NT2/D1 (cell line): ENCODE results near the gene PCGF6.

Experiments used
- DNase-seq: peaks from one replicate; pipeline ENCODE4 v3.0.0-alpha.2; 2011; ENCODE audit warnings: low read depth, low spot score
- H3K27me3 ChIP-seq: 2 replicates; pipeline ENCODE4 v1.6.0; 2011; ENCODE audit warnings: mild to moderate bottlenecking; ENCODE audit not compliant: insufficient read length, insufficient read depth
- H3K36me3 ChIP-seq: 2 replicates; pipeline ENCODE4 v1.6.1; 2011; ENCODE audit warnings: mild to moderate bottlenecking, low read length, mixed read lengths; ENCODE audit not compliant: insufficient read depth, insufficient read length
- H3K4me1 ChIP-seq: 2 replicates; pipeline ENCODE4 v1.5.1; 2011; ENCODE audit not compliant: insufficient read depth, insufficient read length
- H3K4me3 ChIP-seq: 2 replicates; pipeline ENCODE4 v1.5.1; 2011; ENCODE audit warnings: low read depth; ENCODE audit not compliant: insufficient read length
- H3K9ac ChIP-seq: 2 replicates; pipeline ENCODE4 v1.6.0; 2011; ENCODE audit warnings: low read depth; ENCODE audit not compliant: insufficient read length
- H3K9me3 ChIP-seq: 2 replicates; pipeline ENCODE4 v1.5.1; 2011; ENCODE audit warnings: mild to moderate bottlenecking, low read length; ENCODE audit not compliant: insufficient read depth
- SUZ12 ChIP-seq: IDR thresholded peaks from 2 replicates; pipeline ENCODE4 v1.6.1; 2011; ENCODE audit not compliant: insufficient read length, insufficient read depth; ENCODE audit errors: extremely low read depth
- YY1 ChIP-seq: IDR thresholded peaks from 2 replicates; pipeline ENCODE4 v1.6.1; 2011; ENCODE audit not compliant: insufficient read length, insufficient read depth
- ZNF274 ChIP-seq: IDR thresholded peaks from 2 replicates; pipeline ENCODE4 v1.6.1; 2011; ENCODE audit warnings: mild to moderate bottlenecking, low read depth, low read length

The PCGF6 gene

DNA sequence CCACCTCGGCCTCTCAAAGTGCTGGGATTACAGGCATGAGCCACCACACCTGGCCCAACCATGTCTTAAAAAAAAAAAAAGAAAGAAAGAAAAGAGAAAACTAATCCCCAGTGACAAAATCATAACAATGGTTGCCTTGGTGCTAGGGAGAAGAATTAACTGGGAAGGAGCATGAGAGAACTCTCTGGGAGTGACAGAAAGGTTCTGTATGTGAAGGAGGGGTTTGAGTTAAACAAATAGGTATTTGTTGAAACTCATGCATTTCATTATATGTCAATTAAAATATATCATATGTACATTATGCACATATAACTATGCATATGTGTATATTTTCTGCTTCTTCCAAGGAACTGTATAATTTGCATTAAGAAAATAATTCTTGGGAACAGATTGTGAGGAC, 40.7 kb downstream of the PCGF6 start:
- H3K9ac ChIP-seq = no peak overlapping the region
- no peaks in the 10 kb centered on the region for H3K9me3 ChIP-seq
- TF ChIP-seq SUZ12 (no peak), YY1 (no peak), ZNF274 (no peak)
- H3K4me3 ChIP-seq = no peak overlapping the region
- no peaks in the 10 kb centered on the region for H3K27me3 ChIP-seq
- H3K4me1 ChIP-seq = no peaks in the 10 kb centered on the region
- DNase-seq = no peak
- H3K36me3 ChIP-seq = peaks cover 53% of the 10 kb centered on the region

DNA sequence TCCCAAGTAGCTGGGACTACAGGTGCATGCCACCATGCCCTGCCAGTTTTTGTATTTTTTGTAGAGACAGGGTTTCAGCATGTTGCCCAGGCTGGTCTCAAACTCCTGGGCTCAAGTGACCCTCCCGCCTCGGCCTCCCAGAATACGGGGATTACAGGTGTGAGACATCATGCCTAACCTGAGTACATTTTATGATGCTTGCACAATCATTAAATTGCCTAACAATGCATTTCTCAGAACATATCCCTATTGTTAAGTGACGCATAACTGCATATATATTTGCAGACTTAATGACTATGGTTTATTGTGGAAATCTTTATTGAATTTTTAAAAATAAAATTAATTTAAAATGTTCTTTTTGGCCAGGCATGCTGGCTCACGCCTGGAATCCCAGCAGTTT, 43.3 kb downstream of the PCGF6 start:
- no peak for TF ChIP-seq SUZ12
- TF ChIP-seq YY1 = no peak
- no peak for TF ChIP-seq ZNF274
- Histone ChIP-seq H3K9me3 (no peaks in the 10 kb centered on the region), H3K27me3 (no peaks in the 10 kb centered on the region), H3K4me1 (no peaks in the 10 kb centered on the region), H3K9ac (no peak overlapping the region), H3K4me3 (no peak overlapping the region), H3K36me3 (peaks cover 40% of the 10 kb centered on the region)
- DNase-seq = no peak

DNA sequence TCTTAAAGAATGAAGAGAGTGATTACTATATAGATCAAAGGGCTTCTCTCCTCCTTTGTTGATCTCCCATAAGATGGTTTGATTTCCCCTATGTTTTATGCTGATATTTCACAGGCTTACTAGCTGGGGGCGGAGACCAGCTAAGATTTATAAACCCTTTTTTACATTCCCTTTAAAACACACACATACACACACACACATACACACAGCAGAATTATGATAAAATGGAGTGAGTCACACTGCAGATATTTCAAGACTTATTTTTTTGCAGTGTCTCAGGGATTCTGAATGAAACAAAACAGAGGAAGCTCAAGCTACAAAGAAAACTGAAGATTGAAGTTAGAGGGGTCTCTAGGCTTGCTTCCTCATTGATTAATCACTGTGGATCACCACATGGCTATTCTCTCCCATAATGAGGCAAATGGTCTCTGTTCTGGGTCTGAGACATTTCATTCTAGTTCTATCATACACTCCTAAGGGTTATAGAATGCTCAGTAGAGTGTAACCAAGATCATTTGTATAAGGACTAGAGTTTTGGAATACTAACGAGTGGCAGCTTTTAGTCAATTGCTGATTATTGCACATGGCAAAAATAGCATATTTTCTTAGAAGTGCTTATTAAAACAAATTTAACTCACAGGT, 55.4 kb downstream of the PCGF6 start:
- Histone ChIP-seq H3K36me3 (no peaks in the 10 kb centered on the region), H3K4me1 (no peaks in the 10 kb centered on the region), H3K9ac (no peak overlapping the region), H3K4me3 (no peak overlapping the region), H3K9me3 (no peaks in the 10 kb centered on the region), H3K27me3 (no peaks in the 10 kb centered on the region)
- TF ChIP-seq ZNF274 (no peak), SUZ12 (no peak), YY1 (no peak)
- no peak for DNase-seq

DNA sequence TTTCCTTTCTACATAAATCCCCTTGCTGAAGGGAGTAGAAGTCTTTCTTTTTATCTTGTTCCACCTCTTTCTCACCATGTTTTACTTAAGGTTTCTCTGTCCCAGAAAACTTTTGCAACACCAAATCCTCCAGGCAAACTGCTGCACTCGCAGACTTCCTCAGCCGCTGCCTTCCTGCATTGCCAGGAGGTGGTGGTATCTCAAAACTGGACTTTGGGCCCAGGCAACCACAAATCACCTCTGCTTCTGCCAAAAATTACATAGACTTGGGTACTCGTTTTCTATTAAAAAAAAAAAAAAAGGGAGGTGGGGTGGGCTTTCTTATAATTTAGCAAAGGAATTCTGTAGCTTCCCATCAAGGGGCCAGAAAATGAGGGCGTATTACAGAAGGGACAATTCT, 59.4 kb downstream of the PCGF6 start:
- TF ChIP-seq ZNF274 (no peak), YY1 (no peak), SUZ12 (no peak)
- Histone ChIP-seq H3K9me3 (no peaks in the 10 kb centered on the region), H3K4me3 (no peak overlapping the region), H3K4me1 (no peaks in the 10 kb centered on the region), H3K36me3 (peaks cover 36% of the 10 kb centered on the region), H3K9ac (no peak overlapping the region), H3K27me3 (no peaks in the 10 kb centered on the region)
- no peak for DNase-seq

DNA sequence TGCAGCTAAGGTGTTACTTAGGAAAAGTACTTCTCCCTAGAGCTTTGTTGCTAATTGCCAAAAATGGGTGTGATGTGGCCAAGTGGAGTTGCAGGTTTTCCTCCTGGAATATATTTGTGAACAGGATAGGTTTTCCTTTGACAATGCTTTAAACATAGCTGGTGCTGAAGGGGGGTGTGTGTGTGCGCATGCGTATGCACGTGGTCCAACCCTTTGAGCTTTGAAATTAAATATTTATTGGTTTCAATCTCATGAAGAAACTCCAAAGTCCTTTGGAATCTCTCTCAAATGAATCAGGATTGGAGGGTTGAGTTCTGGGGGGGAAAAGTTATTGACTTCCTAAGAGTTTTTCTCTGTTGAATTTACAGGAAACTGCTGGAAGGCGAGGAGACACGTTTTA, 62.9 kb downstream of the PCGF6 start:
- H3K36me3 ChIP-seq = peaks cover 46% of the 10 kb centered on the region
- H3K27me3 ChIP-seq = no peaks in the 10 kb centered on the region
- no peak overlapping the region for H3K9ac ChIP-seq
- no peaks in the 10 kb centered on the region for H3K4me1 ChIP-seq
- H3K4me3 ChIP-seq = no peak overlapping the region
- no peak for DNase-seq
- no peak for TF ChIP-seq SUZ12
- TF ChIP-seq ZNF274 = no peak
- TF ChIP-seq YY1 = no peak
- H3K9me3 ChIP-seq = no peaks in the 10 kb centered on the region

DNA sequence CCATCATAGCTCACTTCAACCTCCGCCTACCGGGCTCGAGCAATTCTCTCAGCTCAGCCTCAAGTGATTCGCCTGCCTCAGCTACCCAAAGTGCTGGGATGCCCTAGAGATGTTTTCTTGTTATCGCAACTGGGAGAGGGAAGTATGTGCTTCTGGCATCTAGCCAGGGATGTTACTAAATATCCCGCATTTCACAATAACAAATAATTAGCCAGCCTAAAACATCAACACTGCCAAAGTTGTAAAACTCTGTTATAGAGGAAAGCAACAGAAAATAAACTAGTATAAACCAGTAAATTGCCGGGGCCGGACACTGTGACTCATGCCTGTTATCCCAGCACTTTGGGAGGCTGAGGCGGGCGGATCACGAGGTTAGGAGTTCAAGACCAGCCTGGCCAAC, 66.8 kb downstream of the PCGF6 start:
- no peaks in the 10 kb centered on the region for H3K4me1 ChIP-seq
- peaks cover 61% of the 10 kb centered on the region for H3K36me3 ChIP-seq
- H3K9ac ChIP-seq = no peak overlapping the region
- peaks cover 4% of the 10 kb centered on the region for H3K27me3 ChIP-seq
- TF ChIP-seq YY1 = no peak
- TF ChIP-seq ZNF274 = no peak
- no peak for TF ChIP-seq SUZ12
- no peak for DNase-seq
- no peaks in the 10 kb centered on the region for H3K9me3 ChIP-seq
- H3K4me3 ChIP-seq = no peak overlapping the region

DNA sequence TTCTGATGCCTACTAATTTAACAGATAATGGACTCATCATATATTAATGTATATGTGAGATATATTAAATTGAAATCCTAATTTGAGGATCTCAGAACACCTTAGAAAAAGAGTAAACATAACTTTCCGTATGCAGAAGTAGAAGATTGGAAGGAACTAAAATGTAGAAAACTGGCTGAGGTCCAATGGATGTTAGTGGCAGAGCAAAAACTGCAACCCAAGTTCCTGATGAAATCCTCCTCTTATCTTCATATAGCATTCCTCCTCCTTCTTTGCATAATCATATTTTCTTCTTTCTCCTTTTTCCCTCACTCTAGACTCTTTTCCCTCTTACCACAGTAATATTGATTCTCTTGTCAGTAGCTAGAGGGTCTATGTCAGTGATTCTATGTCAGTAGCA, 68.0 kb downstream of the PCGF6 start:
- Histone ChIP-seq H3K4me3 (no peak overlapping the region), H3K36me3 (peaks cover 55% of the 10 kb centered on the region), H3K27me3 (peaks cover 12% of the 10 kb centered on the region), H3K9ac (no peak overlapping the region), H3K9me3 (no peaks in the 10 kb centered on the region), H3K4me1 (peaks cover 2% of the 10 kb centered on the region)
- DNase-seq = no peak
- TF ChIP-seq ZNF274 (no peak), YY1 (no peak), SUZ12 (no peak)
